CD4-positive, alpha-beta T cell treated with Interleukin-17A for 4 hours (primary cell): ENCODE measurements around the gene SFMBT2.

Experiments
- DNase-seq: peaks from one replicate; pipeline ENCODE4 v3.0.0-alpha.2; 2020; ENCODE audit warnings: mixed read lengths

Gene SFMBT2

GRCh38 chr10:7362471-7362870, 48.4 kb downstream of the SFMBT2 start:
- no peak for DNase-seq

DNA sequence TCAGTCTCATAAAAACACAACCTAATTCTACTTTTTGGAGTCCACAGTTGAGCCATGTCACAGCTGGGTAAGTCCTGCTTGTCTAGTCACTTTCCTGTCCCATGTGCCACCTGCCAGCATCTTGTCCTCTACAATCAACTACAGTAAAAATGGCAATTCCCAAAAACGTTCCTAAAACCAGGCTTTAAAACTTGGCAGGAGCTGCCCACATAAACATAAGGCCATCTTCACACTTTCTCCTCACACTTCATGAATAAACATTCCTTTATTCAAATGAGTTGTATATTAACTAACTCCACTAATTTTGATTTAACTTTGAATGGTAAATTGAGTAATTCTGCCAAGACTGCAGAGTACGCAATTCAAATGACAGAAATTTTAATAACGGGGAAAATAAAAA, 49.5 kb downstream of the SFMBT2 start:
- no peak for DNase-seq

- DNase-seq = no peak
These were observed 50.9 kb downstream of the SFMBT2 start for GRCh38 chr10:7359954-7360353.

DNA sequence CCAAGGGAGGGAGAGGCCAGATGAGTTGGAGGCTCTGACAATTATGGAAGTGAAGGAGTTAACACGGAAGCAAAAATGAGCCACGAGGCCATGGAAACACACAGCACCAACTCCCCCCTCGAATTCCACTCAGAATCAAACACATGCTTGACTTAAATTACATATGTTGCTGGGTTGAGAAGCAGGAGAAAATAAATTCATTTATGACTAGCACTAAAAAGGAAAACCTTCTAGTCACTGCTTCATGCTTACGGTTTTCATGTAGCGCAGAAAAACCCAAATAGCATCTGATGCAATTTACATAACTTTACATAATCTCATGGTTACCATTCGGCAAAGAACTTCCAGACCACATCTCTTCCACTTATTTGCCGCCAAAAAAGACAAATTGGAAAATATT, 51.5 kb downstream of the SFMBT2 start:
- no peak for DNase-seq

GRCh38 chr10:7357193-7357592, 53.6 kb downstream of the SFMBT2 start:
- DNase-seq = no peak

GRCh38 chr10:7354330-7355047, 56.3 kb downstream of the SFMBT2 start:
- no peak for DNase-seq

- no peak for DNase-seq
These were observed 58.9 kb downstream of the SFMBT2 start for GRCh38 chr10:7351894-7352293.

GRCh38 chr10:7350541-7351195, 60.2 kb downstream of the SFMBT2 start:
- no peak for DNase-seq

DNA sequence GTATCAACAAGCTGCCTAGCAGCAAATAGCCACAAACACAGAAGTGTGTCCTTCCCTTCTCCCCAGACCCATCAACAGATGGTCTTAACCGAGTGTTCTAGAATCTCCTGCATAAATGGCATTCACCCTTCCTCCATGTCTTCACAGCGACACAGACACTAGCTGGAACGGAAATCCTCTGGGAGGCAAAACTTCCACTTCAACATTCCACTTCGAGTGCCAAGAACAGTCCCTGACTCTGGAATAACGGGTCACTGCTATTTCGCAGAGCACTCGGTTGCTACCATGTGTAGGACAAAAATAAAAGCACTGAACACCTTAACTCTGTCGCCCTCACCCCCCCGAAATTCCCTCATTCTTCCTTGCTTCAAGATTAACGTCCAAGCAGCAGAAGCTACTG, 65.1 kb downstream of the SFMBT2 start:
- no peak for DNase-seq

- no peak for DNase-seq
These were observed 67.8 kb downstream of the SFMBT2 start for GRCh38 chr10:7343040-7343439.

DNA sequence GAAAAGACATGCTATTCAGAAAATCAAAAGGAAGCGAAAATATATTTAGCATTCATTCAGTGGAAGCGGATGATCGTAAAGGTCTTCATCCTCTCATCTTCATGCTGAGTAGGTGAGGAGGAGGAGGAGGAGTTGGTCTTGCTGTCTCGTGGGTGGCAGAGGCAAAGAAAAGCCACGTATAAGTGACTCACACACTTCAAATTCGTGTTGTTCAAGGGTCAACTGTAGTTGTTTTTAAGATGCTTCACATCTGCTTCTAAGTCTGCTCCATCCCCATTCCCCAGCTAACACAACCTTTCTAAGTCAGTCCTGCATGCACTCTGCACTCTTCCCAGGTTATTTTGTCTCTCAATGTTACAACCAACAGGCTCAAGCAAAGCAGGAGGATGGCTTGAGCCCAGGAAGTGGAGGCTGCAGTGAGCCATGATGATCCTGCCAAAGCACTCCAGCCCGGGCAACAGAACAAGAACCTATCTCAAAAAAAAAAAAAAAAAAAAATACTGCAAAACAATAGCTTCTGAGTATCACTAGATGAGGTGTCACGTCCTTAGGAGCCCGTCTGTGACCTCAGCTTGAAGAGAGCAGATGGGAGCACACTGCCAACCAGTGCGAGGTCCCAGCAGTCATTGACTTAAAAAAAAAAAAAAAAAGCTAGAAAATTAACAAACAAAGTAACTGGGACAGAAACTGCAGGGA, 70.5 kb downstream of the SFMBT2 start:
- DNase-seq = no peak

GRCh38 chr10:7339510-7339909, 71.3 kb downstream of the SFMBT2 start:
- DNase-seq = no peak

DNA sequence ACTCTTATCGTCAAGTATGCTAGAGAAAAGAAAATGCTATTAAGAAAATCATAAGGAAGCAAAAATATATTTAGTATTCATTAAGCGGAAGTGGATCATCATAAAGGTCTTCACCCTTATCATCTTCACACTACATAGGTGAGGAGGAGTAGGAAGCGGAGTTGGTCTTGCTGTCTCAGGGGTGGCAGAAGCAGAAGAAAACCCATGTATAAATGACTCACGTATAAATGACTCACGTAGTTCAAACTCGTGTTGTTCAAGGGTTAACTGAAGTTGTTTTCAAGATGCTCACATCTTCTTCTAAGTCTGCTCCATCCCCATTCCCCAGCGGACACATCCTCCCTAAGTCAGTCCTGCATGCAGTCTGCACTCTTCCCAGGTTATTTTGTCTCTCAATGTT, 72.4 kb downstream of the SFMBT2 start:
- DNase-seq = no peak

GRCh38 chr10:7337431-7338171, 73.2 kb downstream of the SFMBT2 start:
- DNase-seq = no peak

GRCh38 chr10:7335977-7336376, 74.9 kb downstream of the SFMBT2 start:
- DNase-seq = no peak

- no peak for DNase-seq
These were observed 76.2 kb downstream of the SFMBT2 start for GRCh38 chr10:7334642-7334964.

- no peak for DNase-seq
These were observed 76.7 kb downstream of the SFMBT2 start for GRCh38 chr10:7333961-7334641.

DNA sequence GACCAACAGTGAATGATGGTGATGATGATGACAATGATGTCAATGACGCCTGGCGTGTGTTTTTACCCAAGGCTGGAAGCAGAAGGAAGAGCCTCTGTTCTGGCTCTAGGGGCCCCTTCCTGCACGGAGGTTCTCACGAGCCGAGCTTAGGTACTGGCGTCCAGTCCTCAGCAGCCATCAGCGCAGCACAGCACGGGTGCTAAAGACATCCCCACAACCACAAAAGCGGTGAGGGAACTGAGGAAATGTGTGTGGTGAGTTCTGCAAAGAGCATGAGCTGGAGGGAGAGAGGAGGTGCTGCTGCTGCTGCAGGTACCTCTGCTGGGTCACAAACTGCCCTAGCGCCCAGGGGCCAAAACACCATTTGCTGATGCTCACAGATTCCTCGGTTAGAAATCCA, 81.6 kb downstream of the SFMBT2 start:
- no peak for DNase-seq

DNA sequence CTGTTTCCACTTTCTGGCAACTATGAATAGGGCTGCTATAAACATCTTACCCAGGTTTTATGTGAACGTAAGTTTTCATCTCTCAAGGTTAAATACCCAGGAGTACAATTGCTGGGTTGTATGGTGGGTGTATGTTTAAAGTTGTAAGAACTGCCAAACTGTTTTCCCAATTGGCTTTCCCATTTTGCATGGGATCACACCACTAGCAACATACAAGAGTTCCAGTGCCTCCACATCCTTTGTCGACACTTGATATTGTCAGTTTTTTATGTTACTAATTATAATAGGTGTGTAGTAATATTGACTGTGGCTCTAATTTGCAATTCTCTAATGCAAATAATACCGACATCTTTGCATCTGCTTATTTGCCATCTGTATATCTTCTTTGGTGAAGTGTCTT, 82.9 kb downstream of the SFMBT2 start:
- DNase-seq = no peak

GRCh38 chr10:7322623-7323022, 88.2 kb downstream of the SFMBT2 start:
- no peak for DNase-seq

- DNase-seq = no peak
These were observed 90.8 kb downstream of the SFMBT2 start for GRCh38 chr10:7320072-7320471.

GRCh38 chr10:7319632-7320031, 91.2 kb downstream of the SFMBT2 start:
- no peak for DNase-seq

GRCh38 chr10:7318836-7319235, 92.0 kb downstream of the SFMBT2 start:
- DNase-seq = no peak
